Left ventricle myocardium superior (tissue), 1 donor: Measurements from ENCODE around the gene KLF7. TPM values are rescaled to one million over a fixed set of nuclear protein-coding genes. Genes with fewer than 3 reads are reported as not detected.
A peak's percentile ranks its signal among the peaks of the same experiment; 100 is the strongest.

ENCODE experiments used
- ATAC-seq: fragments of 200-7000 bp; cut with Tn5 transposase; one replicate; pipeline ENCODE4 v1.9.1; 2020; ENCODE audit warnings: mild to moderate bottlenecking, moderate library complexity
- DNase-seq: peaks from one replicate; pipeline ENCODE4 v3.0.0-alpha.2; 2020
- intact Hi-C: fragments of 100-400 bp; cut with micrococcal nuclease; formaldehyde crosslinking; loops from one replicate; pipeline ENCODE4 v1.11.0; 2022
- long read RNA-seq: library from polyadenylated mRNA; unstranded; transcript quantifications from one replicate; pipeline ENCODE4 v2.0.0, GENCODE V29; 2021
- total RNA-seq: library from RNA; stranded (reverse); fragmentation: NEBNext Ultra II Directional; extraction: Animal tissue kit (Norgen Biotek cat#: 25700); gene quantifications from one replicate; pipeline ENCODE4 v1.2.1, GENCODE V29; 2021
- donor health status: DM: no; HTN: yes; CAD: no; lungs with severe emphysema.

KLF7 gene
- 22.2 TPM for total RNA-seq
- long read RNA-seq, full-length matches to known transcripts: 2 of 13 reads
- long read RNA-seq, partial matches to known transcripts: 2 of 13 reads
- long read RNA-seq, other reads (novel, unspliced or antisense): 9 of 13 reads

- ATAC-seq (peak; percentile 33), DNase-seq (peak; percentile 67)
- intact Hi-C loops: no loop called here
Observed at GRCh38 chr2:207165121-207166038, at the start of gene KLF7. KLF7 (minus strand) TSS chr2:207165948; CDS start chr2:207165568, 380 bp downstream.

GRCh38 chr2:207215308-207215707 is 49.6 kb upstream of the KLF7 start:
- intact Hi-C loops: no loop called here
- DNase-seq (no peak), ATAC-seq (no peak)

- DNase-seq (no peak), ATAC-seq (no peak)
- intact Hi-C loops: no loop called here
Observed at GRCh38 chr2:207214446-207214845, 48.7 kb upstream of the KLF7 start.

- DNase-seq (no peak), ATAC-seq (no peak)
- intact Hi-C loops: no loop called here
Observed at GRCh38 chr2:207206011-207206410, 40.3 kb upstream of the KLF7 start.

- DNase-seq: no peak
- ATAC-seq: no peak
- intact Hi-C loops: no loop called here
Observed at GRCh38 chr2:207205173-207205957, 39.6 kb upstream of the KLF7 start.

GRCh38 chr2:207203056-207203455 is 37.3 kb upstream of the KLF7 start:
- DNase-seq: no peak
- intact Hi-C loops: no loop called here
- no peak for ATAC-seq

GRCh38 chr2:207202645-207203044 is 36.9 kb upstream of the KLF7 start:
- no peak for DNase-seq
- intact Hi-C loops: no loop called here
- ATAC-seq: no peak

- intact Hi-C loops: no loop called here
- DNase-seq (no peak), ATAC-seq (no peak)
Observed at GRCh38 chr2:207201416-207201815, 35.7 kb upstream of the KLF7 start.

GRCh38 chr2:207200136-207200535 is 34.4 kb upstream of the KLF7 start:
- intact Hi-C loops: no loop called here
- DNase-seq (no peak), ATAC-seq (no peak)

GRCh38 chr2:207194028-207194427 is 28.3 kb upstream of the KLF7 start:
- intact Hi-C loops: no loop called here
- DNase-seq: no peak
- ATAC-seq: no peak

- ATAC-seq (peak; percentile 24), DNase-seq (no peak)
- intact Hi-C loops: no loop called here
Observed at GRCh38 chr2:207188626-207189419, 23.1 kb upstream of the KLF7 start.

GRCh38 chr2:207185372-207185771 is 19.6 kb upstream of the KLF7 start:
- no peak for DNase-seq
- no peak for ATAC-seq
- intact Hi-C loops: no loop called here

- intact Hi-C loops: no loop called here
- DNase-seq: no peak
- no peak for ATAC-seq
Observed at GRCh38 chr2:207184768-207185167, 19.0 kb upstream of the KLF7 start.

GRCh38 chr2:207184348-207184747 is 18.6 kb upstream of the KLF7 start:
- ATAC-seq (no peak), DNase-seq (no peak)
- intact Hi-C loops: no loop called here

GRCh38 chr2:207183506-207183905 is 17.8 kb upstream of the KLF7 start:
- ATAC-seq (no peak), DNase-seq (no peak)

GRCh38 chr2:207182911-207183310 is 17.2 kb upstream of the KLF7 start:
- intact Hi-C loops: no loop called here
- no peak for ATAC-seq
- no peak for DNase-seq

More at GRCh38 chr2:207183506-207183905, 17.8 kb upstream of the KLF7 start:
- intact Hi-C loops: no loop called here

GRCh38 chr2:207181526-207182274 is 16.0 kb upstream of the KLF7 start:
- ATAC-seq (no peak), DNase-seq (no peak)
- intact Hi-C loops: no loop called here

GRCh38 chr2:207180741-207181140 is 15.0 kb upstream of the KLF7 start:
- no peak for ATAC-seq
- intact Hi-C loops: no loop called here
- DNase-seq: no peak

GRCh38 chr2:207176247-207176646 is 10.5 kb upstream of the KLF7 start:
- no peak for ATAC-seq
- no peak for DNase-seq
- intact Hi-C loops: loop anchor here (10.0 kb wide), 2 partner anchors 191 to 299 kb away; no protein-coding TSS in a partner anchor
